Upper lobe of left lung (tissue), 4 donors: Measurements from ENCODE around the gene IKZF3.

ENCODE experiments used
- CTCF ChIP-seq, 6 experiments: fragments of 450-650 bp in 4 of 6; fragments of 200-600 bp in 2 of 6; sonication (generic) in 2 of 6; IDR thresholded peaks; one replicate each; pipeline ENCODE4 v1.5.1; 2016 to 2019; ENCODE audit warnings: antibody characterized with exemption in 6 of 6
- EP300 ChIP-seq, 4 donors: sonication (generic); formaldehyde crosslinking; IDR thresholded peaks; one replicate each; pipeline ENCODE4 v1.5.1; 2017; ENCODE audit warnings: antibody characterized with exemption in 4 of 4, control low read depth in 2 of 4

- no peak for TF ChIP-seq CTCF (IDR thresholded peaks at IDR 0.05)
- no peak for TF ChIP-seq EP300 (IDR thresholded peaks at IDR 0.05)
Measured at GRCh38 chr17:39794249-39794970, 69.7 kb downstream of the IKZF3 start.
